GM13977 (cell line): Measurements from ENCODE around the gene CYB561.

ENCODE experiments used
- DNase-seq: peaks from one replicate; pipeline ENCODE4 v3.0.0; 2012; ENCODE audit warnings: low spot score
- in situ Hi-C: fragments of 300-500 bp; cut with MboI; formaldehyde crosslinking; loops from one replicate; pipeline ENCODE4 v1.12.0; 2022; ENCODE audit warnings: low sequenced_read_pairs, low pct_unique_long_range_greater_than_20kb, mixed read lengths, inconsistent platforms; ENCODE audit not compliant: unreplicated experiment
- TF ChIP-seq, protein P1 (sequence below): IDR thresholded peaks from 2 replicates; pipeline ENCODE4 v1.5.1; 2012; ENCODE audit warnings: mild to moderate bottlenecking, control low read depth; ENCODE audit not compliant: insufficient read depth; ENCODE audit errors: extremely low read depth, missing control alignments

Gene CYB561

DNA sequence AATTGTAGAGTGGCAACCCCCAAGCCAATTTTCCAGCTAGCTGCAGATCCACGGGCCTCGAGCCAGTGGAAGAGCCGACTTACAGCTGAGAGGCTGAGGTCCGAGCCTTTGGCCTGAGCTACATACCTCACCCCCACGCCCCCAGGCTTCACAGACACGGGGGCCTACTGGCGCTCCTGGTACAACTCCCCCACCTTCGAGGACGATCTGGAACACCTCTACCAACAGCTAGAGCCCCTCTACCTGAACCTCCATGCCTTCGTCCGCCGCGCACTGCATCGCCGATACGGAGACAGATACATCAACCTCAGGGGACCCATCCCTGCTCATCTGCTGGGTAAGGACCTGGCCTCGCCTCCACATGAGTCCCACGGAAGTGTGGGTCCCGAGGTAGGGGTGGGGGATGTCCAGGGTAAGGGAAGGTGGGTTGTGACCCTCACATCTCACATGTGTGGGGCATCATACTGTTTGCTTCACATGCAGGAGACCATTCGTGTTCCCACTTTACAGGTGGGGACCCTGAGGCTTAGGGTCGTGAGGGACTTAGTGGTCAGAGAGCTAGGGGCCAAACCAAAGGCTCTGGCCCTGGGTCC, 34.2 kb upstream of the CYB561 start:
- TF ChIP-seq, protein P1, sequence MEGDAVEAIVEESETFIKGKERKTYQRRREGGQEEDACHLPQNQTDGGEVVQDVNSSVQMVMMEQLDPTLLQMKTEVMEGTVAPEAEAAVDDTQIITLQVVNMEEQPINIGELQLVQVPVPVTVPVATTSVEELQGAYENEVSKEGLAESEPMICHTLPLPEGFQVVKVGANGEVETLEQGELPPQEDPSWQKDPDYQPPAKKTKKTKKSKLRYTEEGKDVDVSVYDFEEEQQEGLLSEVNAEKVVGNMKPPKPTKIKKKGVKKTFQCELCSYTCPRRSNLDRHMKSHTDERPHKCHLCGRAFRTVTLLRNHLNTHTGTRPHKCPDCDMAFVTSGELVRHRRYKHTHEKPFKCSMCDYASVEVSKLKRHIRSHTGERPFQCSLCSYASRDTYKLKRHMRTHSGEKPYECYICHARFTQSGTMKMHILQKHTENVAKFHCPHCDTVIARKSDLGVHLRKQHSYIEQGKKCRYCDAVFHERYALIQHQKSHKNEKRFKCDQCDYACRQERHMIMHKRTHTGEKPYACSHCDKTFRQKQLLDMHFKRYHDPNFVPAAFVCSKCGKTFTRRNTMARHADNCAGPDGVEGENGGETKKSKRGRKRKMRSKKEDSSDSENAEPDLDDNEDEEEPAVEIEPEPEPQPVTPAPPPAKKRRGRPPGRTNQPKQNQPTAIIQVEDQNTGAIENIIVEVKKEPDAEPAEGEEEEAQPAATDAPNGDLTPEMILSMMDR, result no peak
- in situ Hi-C loops, result loop anchor here (10.0 kb wide), 1 partner anchor 55 kb away; no protein-coding TSS in a partner anchor
- DNase-seq, result no peak

DNA sequence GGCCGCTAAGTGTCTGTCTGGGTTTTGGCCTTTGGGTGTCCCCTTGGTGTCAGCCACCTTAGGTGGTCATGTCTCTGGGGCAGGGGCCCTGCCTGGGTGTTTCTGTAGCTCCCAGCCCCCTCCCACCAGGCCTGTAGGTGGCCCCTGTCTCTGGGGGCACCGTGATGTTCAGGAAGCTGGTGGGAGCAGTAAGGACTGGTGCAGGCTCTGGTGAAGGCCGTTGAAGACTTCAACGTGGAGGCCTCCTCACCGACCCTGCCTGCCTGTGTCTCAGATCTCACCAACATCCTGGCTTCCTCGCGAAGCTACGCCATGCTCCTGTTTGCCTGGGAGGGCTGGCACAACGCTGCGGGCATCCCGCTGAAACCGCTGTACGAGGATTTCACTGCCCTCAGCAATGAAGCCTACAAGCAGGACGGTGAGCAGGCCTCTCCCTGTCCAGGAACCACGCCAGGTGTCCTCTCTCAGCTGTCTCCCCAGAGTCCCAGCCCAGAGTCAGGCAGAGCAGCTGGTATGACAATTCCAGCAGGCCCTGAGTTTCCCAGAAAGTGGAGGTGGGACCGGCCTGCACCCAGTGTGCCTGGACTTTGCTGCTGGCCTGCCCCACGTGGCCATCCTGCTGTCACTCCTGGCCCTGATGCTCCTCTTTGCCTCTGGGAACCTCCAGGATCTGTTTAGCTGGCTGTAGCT, 33.5 kb upstream of the CYB561 start:
- TF ChIP-seq, protein P1, result no peak
- no peak for DNase-seq
- in situ Hi-C loops, result loop anchor here (10.0 kb wide), 1 partner anchor 55 kb away; no protein-coding TSS in a partner anchor

DNA sequence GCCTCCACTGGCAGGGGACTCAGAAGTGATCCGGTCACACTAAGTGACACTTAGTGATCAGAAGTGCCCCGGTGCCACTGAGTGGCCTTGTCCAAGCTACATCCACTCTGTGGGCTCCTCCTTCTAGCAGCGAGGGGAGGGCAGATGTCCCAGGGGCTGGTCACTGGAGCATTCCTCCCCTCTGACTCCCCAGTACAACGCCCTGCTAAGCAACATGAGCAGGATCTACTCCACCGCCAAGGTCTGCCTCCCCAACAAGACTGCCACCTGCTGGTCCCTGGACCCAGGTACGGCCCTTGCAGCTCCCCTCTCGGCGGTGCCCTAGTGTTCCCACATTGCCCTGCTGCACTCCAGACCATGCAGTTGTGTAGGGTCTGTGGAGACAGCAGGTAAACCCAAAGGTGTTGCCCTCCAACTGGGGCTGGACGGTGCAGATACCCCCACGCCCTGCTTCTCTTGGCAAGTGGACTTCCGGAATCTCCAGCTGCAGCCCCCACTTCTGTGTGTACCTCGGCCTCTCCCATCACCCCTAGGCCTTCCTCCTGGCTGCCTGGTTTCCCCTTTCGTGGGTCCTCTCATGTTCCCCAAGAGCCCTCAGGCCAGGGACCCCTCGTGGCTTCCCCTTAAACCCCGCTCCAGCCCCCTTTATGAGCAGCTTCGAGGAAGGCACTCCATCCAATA, 32.8 kb upstream of the CYB561 start:
- TF ChIP-seq, protein P1, result peak; percentile 94
- DNase-seq, result peak; percentile 94
- in situ Hi-C loops, result no loop called here

DNA sequence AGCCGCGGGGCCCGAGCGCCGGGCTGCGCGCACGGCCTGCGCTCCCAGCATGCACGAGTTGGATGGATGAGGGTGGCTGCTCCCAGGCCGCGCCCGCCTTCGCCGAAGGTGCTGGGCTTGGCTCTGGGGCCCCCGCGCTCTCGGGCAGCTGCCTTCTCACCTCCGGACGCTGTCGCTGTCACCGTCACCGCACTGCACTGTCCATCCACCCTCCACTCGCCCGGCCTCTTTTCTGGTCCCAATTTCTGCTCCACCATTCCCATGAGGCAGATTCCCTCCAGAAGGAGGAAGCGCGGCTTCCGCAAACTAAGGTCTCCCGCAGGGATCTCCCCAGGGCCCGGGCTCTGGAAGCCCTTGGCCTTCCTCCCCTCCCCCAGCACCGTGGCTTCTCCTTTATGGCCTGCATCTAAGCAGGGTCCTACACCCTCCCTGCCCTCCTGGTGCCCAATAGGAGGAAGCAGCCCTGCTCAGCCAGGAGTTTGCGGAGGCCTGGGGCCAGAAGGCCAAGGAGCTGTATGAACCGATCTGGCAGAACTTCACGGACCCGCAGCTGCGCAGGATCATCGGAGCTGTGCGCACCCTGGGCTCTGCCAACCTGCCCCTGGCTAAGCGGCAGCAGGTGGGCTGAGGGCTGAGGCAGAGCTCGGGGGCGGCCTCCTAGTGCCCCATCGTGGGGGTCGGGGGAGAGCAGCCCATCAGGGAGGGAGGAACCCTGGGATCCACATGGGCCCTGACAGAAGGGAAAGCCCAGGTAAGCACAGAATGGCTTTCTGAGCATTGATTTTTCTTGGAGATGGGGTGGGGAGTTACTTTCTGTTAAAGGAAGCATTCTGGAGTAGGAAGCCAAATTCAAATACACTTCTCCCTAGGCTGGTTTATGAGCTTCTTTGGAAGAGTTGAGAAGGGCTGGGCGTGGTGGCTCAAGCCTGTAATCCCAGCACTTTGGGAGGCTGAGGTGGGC, 31.7 kb upstream of the CYB561 start:
- DNase-seq, result peak; percentile 61
- TF ChIP-seq, protein P1, result no peak
- in situ Hi-C loops, result no loop called here

DNA sequence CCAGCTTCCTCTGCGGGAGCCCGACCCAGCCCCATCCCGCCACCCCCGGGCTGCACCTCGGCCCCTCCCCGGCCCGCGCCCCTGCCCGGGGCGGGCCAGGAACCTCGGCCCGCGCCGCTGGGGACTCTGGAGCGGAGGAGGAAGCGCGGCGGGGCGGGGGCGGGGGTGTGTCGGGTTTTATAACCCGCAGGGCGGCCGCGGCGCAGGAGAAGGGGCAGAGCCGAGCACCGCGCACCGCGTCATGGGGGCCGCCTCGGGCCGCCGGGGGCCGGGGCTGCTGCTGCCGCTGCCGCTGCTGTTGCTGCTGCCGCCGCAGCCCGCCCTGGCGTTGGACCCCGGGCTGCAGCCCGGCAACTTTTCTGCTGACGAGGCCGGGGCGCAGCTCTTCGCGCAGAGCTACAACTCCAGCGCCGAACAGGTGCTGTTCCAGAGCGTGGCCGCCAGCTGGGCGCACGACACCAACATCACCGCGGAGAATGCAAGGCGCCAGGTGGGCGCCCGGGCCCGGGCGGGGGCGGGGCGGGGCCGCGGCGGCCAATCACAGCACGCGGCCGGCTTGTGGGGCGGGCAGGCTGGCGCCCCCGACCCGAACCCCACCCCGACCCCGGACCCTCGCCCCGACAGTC, 30.9 kb upstream of the CYB561 start, which contains the start of gene ACE:
Gene ACE, plus strand, starts transcription at position 208 of the 626 bp plus-strand sequence. Its CDS starts 34 bp downstream, at position 242.
- in situ Hi-C loops, result no loop called here
- DNase-seq, result peak; percentile 85
- TF ChIP-seq, protein P1, result no peak

DNA sequence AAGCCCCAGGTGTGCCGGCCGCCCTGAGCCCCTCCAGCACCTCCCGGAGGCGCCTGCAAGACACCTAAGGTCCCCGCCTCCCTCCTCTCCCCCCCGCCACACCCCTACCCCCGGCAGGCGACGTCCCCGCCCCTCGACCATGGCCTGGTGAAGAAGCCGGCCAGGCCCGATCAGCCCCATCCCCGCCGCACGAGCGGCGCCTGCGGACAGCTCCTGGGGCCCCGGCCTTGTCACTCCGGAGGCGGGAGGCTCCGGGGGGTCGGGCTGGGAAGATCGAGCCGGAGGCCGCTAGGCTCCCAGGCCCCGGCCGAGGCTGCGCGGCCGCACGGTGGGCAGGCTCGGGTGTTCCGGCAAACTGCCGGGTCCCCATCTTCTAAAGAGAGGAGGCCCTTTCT, 30.4 kb upstream of the CYB561 start:
- in situ Hi-C loops, result no loop called here
- DNase-seq, result peak; percentile 63
- TF ChIP-seq, protein P1, result no peak
